K562 (cell line): ENCODE measurements around the gene CD164L2. TPM values are rescaled to one million over a fixed set of nuclear protein-coding genes. Genes with fewer than 3 reads are reported as not detected.

Experiments
- ARID1B ChIP-seq: fragments of 450-650 bp; IDR thresholded peaks from 2 replicates; pipeline ENCODE4 v1.6.1; 2016; ENCODE audit warnings: antibody characterized with exemption, mild to moderate bottlenecking, inconsistent platforms
- ASH1L ChIP-seq: fragments of 450-650 bp; IDR thresholded peaks from 2 replicates; pipeline ENCODE4 v1.6.1; 2018; ENCODE audit warnings: borderline replicate concordance, mild to moderate bottlenecking, low read depth; ENCODE audit not compliant: partially characterized antibody
- ATF3 ChIP-seq, 2 experiments: fragments of 450-650 bp in 1 of 2; sonication (generic) in 1 of 2; formaldehyde crosslinking in 1 of 2; IDR thresholded peaks in 1 of 2; conservative IDR thresholded peaks in 1 of 2; 2 replicates each; pipeline versions ENCODE4 v1.6.1 to v1.8.1; 2016 to 2023; ENCODE audit warnings: mild to moderate bottlenecking in 2 of 2, moderate library complexity in 2 of 2, inconsistent platforms in 1 of 2, missing genetic modification reagents in 1 of 2
- BHLHE40 ChIP-seq: IDR thresholded peaks from 2 replicates; pipeline ENCODE4 v1.6.1; 2011; ENCODE audit warnings: low read length, improper control_type of control experiment
- C11orf30 ChIP-seq: fragments of 450-650 bp; IDR thresholded peaks from 2 replicates; pipeline ENCODE4 v1.6.1; 2016; ENCODE audit warnings: low read depth, mild to moderate bottlenecking
- CBX1 ChIP-seq: sonication (generic); IDR thresholded peaks from 2 replicates; pipeline ENCODE4 v1.6.1; 2016; ENCODE audit warnings: antibody characterized with exemption, low read depth, mild to moderate bottlenecking
- E2F6 ChIP-seq, 2 experiments: IDR thresholded peaks; 2 replicates each; pipeline ENCODE4 v1.6.1; 2011; ENCODE audit warnings: borderline replicate concordance in 1 of 2, control low read depth in 1 of 2, low read depth in 1 of 2, low read length in 1 of 2, mild to moderate bottlenecking in 1 of 2, mixed read lengths in 1 of 2, moderate library complexity in 1 of 2; ENCODE audit not compliant: insufficient read depth in 1 of 2, insufficient read length in 1 of 2, poor library complexity in 1 of 2, severe bottlenecking in 1 of 2; ENCODE audit errors: extremely low read depth in 1 of 2
- ETV6 ChIP-seq, 3 experiments: fragments of 150-350 bp in 1 of 3; sonication (generic) in 1 of 3; formaldehyde crosslinking in 1 of 3; IDR thresholded peaks; 2 replicates each; pipeline versions ENCODE4 v1.6.1 to v1.8.0; 2014 to 2022; ENCODE audit warnings: borderline replicate concordance in 2 of 3, low read depth in 2 of 3, antibody characterized with exemption in 1 of 3, low read length in 1 of 3, mild to moderate bottlenecking in 1 of 3, missing genetic modification reagents in 1 of 3
- HNRNPL ChIP-seq: fragments of 200-400 bp; formaldehyde crosslinking; IDR thresholded peaks from 2 replicates; pipeline ENCODE4 v1.6.1; 2017; ENCODE audit warnings: low read depth, mild to moderate bottlenecking, low read length
- MAX ChIP-seq: sonication (generic); formaldehyde crosslinking; IDR thresholded peaks from 2 replicates; pipeline ENCODE4 v1.9.0; 2022; ENCODE audit warnings: mild to moderate bottlenecking, missing genetic modification reagents
- MAZ ChIP-seq, 2 experiments: fragments of 450-650 bp in 1 of 2; sonication (generic) in 1 of 2; formaldehyde crosslinking; IDR thresholded peaks in 1 of 2; conservative IDR thresholded peaks in 1 of 2; 2 replicates each; pipeline versions ENCODE4 v1.4.0 to v1.5.0; 2020; ENCODE audit warnings: mild to moderate bottlenecking in 1 of 2, missing genetic modification reagents in 1 of 2
- MTA3 ChIP-seq: fragments of 450-650 bp; formaldehyde crosslinking; IDR thresholded peaks from 2 replicates; pipeline ENCODE4 v1.6.1; 2017; ENCODE audit warnings: mild to moderate bottlenecking, borderline replicate concordance
- NR2C1 ChIP-seq, 2 experiments: fragments of 450-650 bp; IDR thresholded peaks; 2 replicates each; pipeline ENCODE4 v1.6.1; 2017; ENCODE audit warnings: mild to moderate bottlenecking in 2 of 2, antibody characterized with exemption in 1 of 2, inconsistent platforms in 1 of 2, missing compliant biosample characterization in 1 of 2, missing genetic modification characterization in 1 of 2
- PHF8 ChIP-seq: fragments of 200-600 bp; sonication (generic); IDR thresholded peaks from 2 replicates; pipeline ENCODE4 v1.6.1; 2012; ENCODE audit warnings: mixed run types, mild to moderate bottlenecking, inconsistent platforms, low read length, moderate library complexity, borderline replicate concordance
- SMARCA4 ChIP-seq: fragments of 450-650 bp; IDR thresholded peaks from 2 replicates; pipeline ENCODE4 v1.6.1; 2016
- SNIP1 ChIP-seq: fragments of 450-650 bp; IDR thresholded peaks from 2 replicates; pipeline ENCODE4 v1.7.1; 2017; ENCODE audit warnings: low read depth, mild to moderate bottlenecking
- YY1 ChIP-seq, 3 experiments: IDR thresholded peaks; 2 replicates each; pipeline ENCODE4 v1.6.1; 2011; ENCODE audit warnings: low read length in 2 of 3, mild to moderate bottlenecking in 2 of 3, moderate library complexity in 2 of 3, borderline replicate concordance in 1 of 3, control low read depth in 1 of 3, low read depth in 1 of 3; ENCODE audit not compliant: insufficient read depth in 3 of 3, insufficient replicate concordance in 2 of 3, control insufficient read depth in 1 of 3, insufficient read length in 1 of 3; ENCODE audit errors: extremely low read depth in 1 of 3
- ZBTB43 ChIP-seq: sonication (generic); formaldehyde crosslinking; IDR thresholded peaks from 2 replicates; pipeline ENCODE4 v1.8.0; 2023; ENCODE audit warnings: mild to moderate bottlenecking, missing genetic modification reagents
- ZNF408 ChIP-seq: fragments of 250-450 bp; sonication (Bioruptor Pico); IDR thresholded peaks from 2 replicates; pipeline ENCODE4 v1.4.0; 2020; ENCODE audit warnings: low read depth, mild to moderate bottlenecking, moderate library complexity
- ZNF764 ChIP-seq: fragments of 250-450 bp; sonication (Bioruptor Pico); IDR thresholded peaks from 2 replicates; pipeline ENCODE4 v1.4.0; 2020; ENCODE audit warnings: low read depth, mild to moderate bottlenecking, moderate library complexity
- polyA plus RNA-seq, 8 experiments: library from polyadenylated mRNA; depleted of rRNA in 4 of 8; stranded (reverse) in 5 of 8; unstranded in 3 of 8; fragments of >200 nt; fragmentation: Nextera tagmentation in 2 of 8; fragmentation: Illumina TruSeq in 1 of 8; extraction: Ambion mirVana in 2 of 8; extraction: Trizol in 1 of 8; gene quantifications; 2 replicates each; pipeline versions ENCODE4 v1.2.1 to v1.2.3, GENCODE V29; 2011 to 2014; ENCODE audit warnings: inconsistent platforms in 1 of 8, missing spikeins in 1 of 8
- total RNA-seq, 7 experiments: library from RNA; depleted of rRNA in 6 of 7; stranded (reverse); fragments of >200 nt in 6 of 7; fragmentation: Illumina TruSeq in 2 of 7; extraction: Trizol in 2 of 7; gene quantifications; 2 replicates each; pipeline versions ENCODE4 v1.2.1 to v1.2.3, GENCODE V29; 2011 to 2021; ENCODE audit warnings: low replicate concordance in 1 of 7

Gene CD164L2
- total and polyA plus RNA-seq, 9 of the 15 experiments (the other 6 are each of a cell fraction or from before 2014, with no cell fraction given): 0.08 to 0.92 (median 0.38) TPM; not detected in 1

- TF ChIP-seq ETV6 (IDR thresholded peaks at IDR 0.05; ENCODE audit: borderline replicate concordance in 1 of 2, low read depth in 2 of 2, low read length in 1 of 2): no peak
- no peak for TF ChIP-seq ETV6 (CRISPR knock-in tag; IDR thresholded peaks at IDR 0.05; ENCODE audit: borderline replicate concordance)
- no peak for TF ChIP-seq SNIP1
- peak in 1 of 2 experiments; percentile 28 for TF ChIP-seq E2F6 (IDR thresholded peaks at IDR 0.05; ENCODE audit: borderline replicate concordance in 1 of 2, extremely low read depth in 1 of 2, insufficient read depth in 1 of 2, insufficient read length in 1 of 2, low read depth in 1 of 2, low read length in 1 of 2, poor library complexity in 1 of 2, severe bottlenecking in 1 of 2)
- peak; percentile 54 to 77; a peak in 2 of 4 replicates for TF ChIP-seq MAZ (CRISPR knock-in tag; conservative IDR thresholded peaks at IDR 0.05 in 1 of 2, IDR thresholded peaks at IDR 0.05 in 1 of 2)
- no peak for TF ChIP-seq CBX1
- 0 out of 2 replicates have a peak, but pooled peaks have one; percentile 34 for TF ChIP-seq ZNF764 (CRISPR knock-in tag)
- peak; percentile 42; the same call in 1 of the 2 replicates for TF ChIP-seq ZBTB43 (CRISPR knock-in tag)
- peak; percentile 47; the same call in 1 of the 2 replicates for TF ChIP-seq PHF8
- TF ChIP-seq C11orf30: no peak
- TF ChIP-seq ZNF408 (CRISPR knock-in tag): no peak
- peak in 2 of 3 experiments; percentile 5 to 39 for TF ChIP-seq YY1 (IDR thresholded peaks at IDR 0.05; ENCODE audit: borderline replicate concordance in 1 of 3, control insufficient read depth in 1 of 3, extremely low read depth in 1 of 3, insufficient read depth in 3 of 3, insufficient read length in 1 of 3, insufficient replicate concordance in 2 of 3, low read depth in 1 of 3, low read length in 2 of 3)
- peak; percentile 61; the same call in 1 of the 2 replicates for TF ChIP-seq MAX (CRISPR knock-in tag)
- no peak for TF ChIP-seq ASH1L
- TF ChIP-seq SMARCA4: no peak
- peak; percentile 7; the same call in 1 of the 2 replicates for TF ChIP-seq HNRNPL
- TF ChIP-seq ARID1B: 0 out of 2 replicates have a peak, but pooled peaks have one; percentile 20
- peak; percentile 61; the same call in 1 of the 2 replicates for TF ChIP-seq ATF3 (IDR thresholded peaks at IDR 0.05)
- TF ChIP-seq ATF3 (CRISPR knock-in tag; conservative IDR thresholded peaks at IDR 0.05): no peak
- TF ChIP-seq BHLHE40: peak; percentile 55; the same call in 1 of the 2 replicates
- TF ChIP-seq MTA3: peak; percentile 59; the same call in 1 of the 2 replicates
- TF ChIP-seq NR2C1 (IDR thresholded peaks at IDR 0.05): 0 out of 2 replicates have a peak, but pooled peaks have one; percentile 14
- TF ChIP-seq NR2C1 (tag; IDR thresholded peaks at IDR 0.05): no peak
Measured at GRCh38 chr1:27341525-27342252, 41.4 kb downstream of the CD164L2 start, which contains the start of gene SYTL1 (continued).
